SK-N-SH treated with all-trans-retinoic acid at 6 μM for 48 hours (cell line): ENCODE measurements around the gene FNIP2.

Experiments
- ISL1 ChIP-seq: fragments of 250-450 bp; sonication (Bioruptor Pico); IDR thresholded peaks from 2 replicates; pipeline ENCODE4 v2.1.2; 2022; ENCODE audit warnings: mild to moderate bottlenecking, moderate library complexity
- PPARA ChIP-seq: fragments of 250-450 bp; sonication (Bioruptor Pico); IDR thresholded peaks from 2 replicates; pipeline ENCODE4 v1.5.0; 2020; ENCODE audit warnings: mild to moderate bottlenecking, borderline replicate concordance
- RARB ChIP-seq: fragments of 250-450 bp; sonication (Bioruptor Pico); IDR thresholded peaks from 2 replicates; pipeline ENCODE4 v1.8.0; 2021; ENCODE audit warnings: mild to moderate bottlenecking, moderate library complexity
- SNAI2 ChIP-seq: fragments of 250-450 bp; sonication (Bioruptor Pico); IDR thresholded peaks from 2 replicates; pipeline ENCODE4 v1.5.0; 2020; ENCODE audit warnings: mild to moderate bottlenecking, moderate library complexity
- TCF4 ChIP-seq: fragments of 250-450 bp; sonication (Bioruptor Pico); IDR thresholded peaks from 2 replicates; pipeline ENCODE4 v1.8.0; 2021; ENCODE audit warnings: mild to moderate bottlenecking, moderate library complexity, borderline replicate concordance
- TOX ChIP-seq: fragments of 250-450 bp; sonication (Bioruptor Pico); IDR thresholded peaks from 2 replicates; pipeline ENCODE4 v1.8.0; 2021; ENCODE audit warnings: mild to moderate bottlenecking, moderate library complexity, borderline replicate concordance
- ZFP3 ChIP-seq: fragments of 250-450 bp; sonication (Bioruptor Pico); IDR thresholded peaks from 2 replicates; pipeline ENCODE4 v1.5.0; 2020; ENCODE audit warnings: mild to moderate bottlenecking, moderate library complexity
- ZFP30 ChIP-seq: fragments of 450-650 bp; formaldehyde crosslinking; IDR thresholded peaks from 2 replicates; pipeline ENCODE4 v1.5.0; 2022; ENCODE audit warnings: mild to moderate bottlenecking, moderate library complexity
- ZNF565 ChIP-seq: fragments of 450-650 bp; formaldehyde crosslinking; conservative IDR thresholded peaks from 2 replicates; pipeline ENCODE4 v1.5.0; 2020; ENCODE audit warnings: low read depth, mild to moderate bottlenecking, moderate library complexity
- TF ChIP-seq, protein P1 (sequence below): fragments of 250-450 bp; sonication (Bioruptor Pico); IDR thresholded peaks from 2 replicates; pipeline ENCODE4 v1.8.0; 2020; ENCODE audit warnings: mild to moderate bottlenecking, moderate library complexity, borderline replicate concordance

GRCh38 chr4:158777423-158778155, 8.8 kb downstream of the FNIP2 start:
- TF ChIP-seq ZNF565 (CRISPR knock-in tag): no peak
- TF ChIP-seq ISL1: no peak
- TF ChIP-seq, protein P1, sequence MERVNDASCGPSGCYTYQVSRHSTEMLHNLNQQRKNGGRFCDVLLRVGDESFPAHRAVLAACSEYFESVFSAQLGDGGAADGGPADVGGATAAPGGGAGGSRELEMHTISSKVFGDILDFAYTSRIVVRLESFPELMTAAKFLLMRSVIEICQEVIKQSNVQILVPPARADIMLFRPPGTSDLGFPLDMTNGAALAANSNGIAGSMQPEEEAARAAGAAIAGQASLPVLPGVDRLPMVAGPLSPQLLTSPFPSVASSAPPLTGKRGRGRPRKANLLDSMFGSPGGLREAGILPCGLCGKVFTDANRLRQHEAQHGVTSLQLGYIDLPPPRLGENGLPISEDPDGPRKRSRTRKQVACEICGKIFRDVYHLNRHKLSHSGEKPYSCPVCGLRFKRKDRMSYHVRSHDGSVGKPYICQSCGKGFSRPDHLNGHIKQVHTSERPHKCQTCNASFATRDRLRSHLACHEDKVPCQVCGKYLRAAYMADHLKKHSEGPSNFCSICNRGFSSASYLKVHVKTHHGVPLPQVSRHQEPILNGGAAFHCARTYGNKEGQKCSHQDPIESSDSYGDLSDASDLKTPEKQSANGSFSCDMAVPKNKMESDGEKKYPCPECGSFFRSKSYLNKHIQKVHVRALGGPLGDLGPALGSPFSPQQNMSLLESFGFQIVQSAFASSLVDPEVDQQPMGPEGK: no peak
- no peak for TF ChIP-seq TCF4 (CRISPR knock-in tag)
- TF ChIP-seq SNAI2: no peak
- no peak for TF ChIP-seq RARB (CRISPR knock-in tag)
- TF ChIP-seq PPARA: no peak
- TF ChIP-seq TOX (CRISPR knock-in tag): no peak
- TF ChIP-seq ZFP30 (CRISPR knock-in tag): no peak
- no peak for TF ChIP-seq ZFP3 (CRISPR knock-in tag)
